D341Med (cell line): ENCODE results near the gene ACTR3C.
"Not testable (repeated sequence)": the region's sequence is repeated elsewhere in the genome, so short reads cannot be mapped to it uniquely, and the experiment has no call there.

ENCODE experiments used
- DNase-seq: peaks from one replicate; pipeline ENCODE4 v3.0.0; 2012; ENCODE audit warnings: low spot score

The ACTR3C gene

GRCh38 chr7:150283111-150283510, 40.2 kb downstream of the ACTR3C start:
- DNase-seq: not testable (repeated sequence)

- DNase-seq: not testable (repeated sequence)
Observed at GRCh38 chr7:150281681-150282403, 41.5 kb downstream of the ACTR3C start.

- not testable (repeated sequence) for DNase-seq
Observed at GRCh38 chr7:150278383-150278782, 45.0 kb downstream of the ACTR3C start.

GRCh38 chr7:150276132-150276695, 47.1 kb downstream of the ACTR3C start:
- DNase-seq: peak; percentile 33

- not testable (repeated sequence) for DNase-seq
Observed at GRCh38 chr7:150271898-150272297, 51.4 kb downstream of the ACTR3C start.

- DNase-seq: not testable (repeated sequence)
Observed at GRCh38 chr7:150270101-150270824, 53.1 kb downstream of the ACTR3C start.

- not testable (repeated sequence) for DNase-seq
Observed at GRCh38 chr7:150268798-150269197, 54.5 kb downstream of the ACTR3C start.

- DNase-seq: not testable (repeated sequence)
Observed at GRCh38 chr7:150268287-150268686, 55.1 kb downstream of the ACTR3C start.

GRCh38 chr7:150266953-150267665, 56.2 kb downstream of the ACTR3C start:
- DNase-seq: not testable (repeated sequence)

- DNase-seq: not testable (repeated sequence)
Observed at GRCh38 chr7:150262656-150263055, 60.7 kb downstream of the ACTR3C start.

- not testable (repeated sequence) for DNase-seq
Observed at GRCh38 chr7:150247745-150248144, 75.6 kb downstream of the ACTR3C start.

- DNase-seq: not testable (repeated sequence)
Observed at GRCh38 chr7:150245208-150245607, 78.1 kb downstream of the ACTR3C start.

GRCh38 chr7:150242935-150243334, 80.4 kb downstream of the ACTR3C start:
- DNase-seq: not testable (repeated sequence)

- not testable (repeated sequence) for DNase-seq
Observed at GRCh38 chr7:150225444-150225843, 97.9 kb downstream of the ACTR3C start.

- DNase-seq: peak; percentile 31
Observed at GRCh38 chr7:150222083-150222972, 101.0 kb downstream of the ACTR3C start.

GRCh38 chr7:150220673-150221181, 102.6 kb downstream of the ACTR3C start:
- DNase-seq: peak; percentile 55

- peak; percentile 15 for DNase-seq
Observed at GRCh38 chr7:150219941-150220658, 103.2 kb downstream of the ACTR3C start.

- DNase-seq: not testable (repeated sequence)
Observed at GRCh38 chr7:150206848-150207247, 116.5 kb downstream of the ACTR3C start.

GRCh38 chr7:150205866-150206265, 117.5 kb downstream of the ACTR3C start:
- not testable (repeated sequence) for DNase-seq

GRCh38 chr7:150204577-150204976, 118.8 kb downstream of the ACTR3C start:
- not testable (repeated sequence) for DNase-seq
